Left ventricle myocardium inferior (tissue), 1 donor: ENCODE results near the gene CASZ1. TPM values are rescaled to one million over a fixed set of nuclear protein-coding genes. Genes with fewer than 3 reads are reported as not detected.

Experiments used
- DNase-seq: peaks from one replicate; pipeline ENCODE4 v3.0.0-alpha.2; 2020
- H3K27ac ChIP-seq: fragments of 200-600 bp; replicated peaks from 2 replicates; pipeline ENCODE4 v1.8.0; 2021
- H3K27me3 ChIP-seq: fragments of 200-600 bp; 2 replicates; pipeline ENCODE4 v1.8.0; 2021; ENCODE audit warnings: low read depth
- H3K36me3 ChIP-seq: fragments of 200-600 bp; 2 replicates; pipeline ENCODE4 v1.8.0; 2021
- H3K4me1 ChIP-seq: fragments of 200-600 bp; 2 replicates; pipeline ENCODE4 v1.8.0; 2021
- H3K4me3 ChIP-seq: fragments of 200-600 bp; 2 replicates; pipeline ENCODE4 v1.8.0; 2021; ENCODE audit warnings: mild to moderate bottlenecking, moderate library complexity
- H3K9me3 ChIP-seq: fragments of 200-600 bp; replicated peaks from 2 replicates; pipeline ENCODE4 v1.8.0; 2021
- intact Hi-C: fragments of 100-400 bp; cut with micrococcal nuclease; formaldehyde crosslinking; loops from one replicate; pipeline ENCODE4 v1.11.0; 2022
- total RNA-seq: library from RNA; stranded (reverse); fragmentation: NEBNext Ultra II Directional; extraction: Animal tissue kit (Norgen Biotek cat#: 25700); gene quantifications from one replicate; pipeline ENCODE4 v1.2.1, GENCODE V29; 2021
- TF ChIP-seq, protein P1 (sequence below): fragments of 200-600 bp; IDR thresholded peaks from 2 replicates; pipeline ENCODE4 v1.8.0; 2021; ENCODE audit warnings: antibody characterized with exemption, mild to moderate bottlenecking, borderline replicate concordance
- donor health status: DM: no; HTN: yes; CAD: no; lungs with severe emphysema.

The CASZ1 gene
- total RNA-seq, 1 donor from 2014 or later = 56.3 TPM

DNA sequence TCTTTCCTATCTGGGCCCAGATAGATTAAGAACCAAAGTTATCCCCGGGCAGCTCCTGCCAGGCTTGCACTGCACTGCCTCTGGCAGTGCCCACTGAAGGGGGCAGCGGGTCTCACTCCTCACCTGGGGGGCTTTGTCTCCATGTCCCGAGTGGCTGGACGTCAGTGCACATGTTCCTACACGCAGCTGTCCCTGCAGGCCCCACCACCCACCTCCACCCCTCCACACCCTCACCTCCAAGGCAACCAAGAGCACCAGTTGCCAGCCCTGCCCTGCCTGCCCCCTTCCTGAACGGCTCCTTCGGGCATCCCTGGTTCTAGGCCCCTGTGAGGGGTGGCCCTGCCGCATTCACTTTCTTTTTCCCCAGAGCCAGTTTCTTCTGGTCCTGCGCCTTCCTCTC is 174.5 kb downstream of the CASZ1 start:
- Histone ChIP-seq H3K27ac (no peak overlapping the region), H3K4me3 (no peak overlapping the region), H3K9me3 (no peaks in the 10 kb centered on the region), H3K27me3 (no peaks in the 10 kb centered on the region), H3K4me1 (no peaks in the 10 kb centered on the region), H3K36me3 (peaks cover 48% of the 10 kb centered on the region)
- intact Hi-C loops = no loop called here
- no peak for DNase-seq
- TF ChIP-seq, protein P1, sequence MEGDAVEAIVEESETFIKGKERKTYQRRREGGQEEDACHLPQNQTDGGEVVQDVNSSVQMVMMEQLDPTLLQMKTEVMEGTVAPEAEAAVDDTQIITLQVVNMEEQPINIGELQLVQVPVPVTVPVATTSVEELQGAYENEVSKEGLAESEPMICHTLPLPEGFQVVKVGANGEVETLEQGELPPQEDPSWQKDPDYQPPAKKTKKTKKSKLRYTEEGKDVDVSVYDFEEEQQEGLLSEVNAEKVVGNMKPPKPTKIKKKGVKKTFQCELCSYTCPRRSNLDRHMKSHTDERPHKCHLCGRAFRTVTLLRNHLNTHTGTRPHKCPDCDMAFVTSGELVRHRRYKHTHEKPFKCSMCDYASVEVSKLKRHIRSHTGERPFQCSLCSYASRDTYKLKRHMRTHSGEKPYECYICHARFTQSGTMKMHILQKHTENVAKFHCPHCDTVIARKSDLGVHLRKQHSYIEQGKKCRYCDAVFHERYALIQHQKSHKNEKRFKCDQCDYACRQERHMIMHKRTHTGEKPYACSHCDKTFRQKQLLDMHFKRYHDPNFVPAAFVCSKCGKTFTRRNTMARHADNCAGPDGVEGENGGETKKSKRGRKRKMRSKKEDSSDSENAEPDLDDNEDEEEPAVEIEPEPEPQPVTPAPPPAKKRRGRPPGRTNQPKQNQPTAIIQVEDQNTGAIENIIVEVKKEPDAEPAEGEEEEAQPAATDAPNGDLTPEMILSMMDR = no peak

DNA sequence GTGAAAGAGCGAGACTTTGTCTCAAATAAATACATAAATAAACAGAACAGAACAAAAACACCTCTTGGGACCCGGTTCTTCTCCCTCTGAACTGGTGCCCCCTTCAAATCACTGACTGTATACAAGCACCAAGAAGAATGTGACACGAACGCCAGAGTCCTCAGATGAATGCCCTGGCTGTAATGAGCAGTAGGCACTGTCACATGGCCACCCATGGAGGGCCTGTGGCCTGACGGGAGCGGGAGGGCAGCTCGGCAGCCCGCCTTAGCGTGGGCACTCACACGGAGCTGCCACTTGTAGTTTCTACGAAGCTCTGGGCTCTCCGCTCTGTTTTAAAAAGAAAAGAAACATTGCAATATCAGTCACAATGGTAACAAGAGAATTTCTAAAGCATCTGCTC is 175.7 kb downstream of the CASZ1 start:
- no peaks in the 10 kb centered on the region for H3K4me1 ChIP-seq
- TF ChIP-seq, protein P1 = no peak
- DNase-seq = no peak
- H3K27ac ChIP-seq = no peak overlapping the region
- H3K36me3 ChIP-seq = peaks cover 43% of the 10 kb centered on the region
- no peak overlapping the region for H3K4me3 ChIP-seq
- intact Hi-C loops = no loop called here
- H3K27me3 ChIP-seq = no peaks in the 10 kb centered on the region
- no peaks in the 10 kb centered on the region for H3K9me3 ChIP-seq

DNA sequence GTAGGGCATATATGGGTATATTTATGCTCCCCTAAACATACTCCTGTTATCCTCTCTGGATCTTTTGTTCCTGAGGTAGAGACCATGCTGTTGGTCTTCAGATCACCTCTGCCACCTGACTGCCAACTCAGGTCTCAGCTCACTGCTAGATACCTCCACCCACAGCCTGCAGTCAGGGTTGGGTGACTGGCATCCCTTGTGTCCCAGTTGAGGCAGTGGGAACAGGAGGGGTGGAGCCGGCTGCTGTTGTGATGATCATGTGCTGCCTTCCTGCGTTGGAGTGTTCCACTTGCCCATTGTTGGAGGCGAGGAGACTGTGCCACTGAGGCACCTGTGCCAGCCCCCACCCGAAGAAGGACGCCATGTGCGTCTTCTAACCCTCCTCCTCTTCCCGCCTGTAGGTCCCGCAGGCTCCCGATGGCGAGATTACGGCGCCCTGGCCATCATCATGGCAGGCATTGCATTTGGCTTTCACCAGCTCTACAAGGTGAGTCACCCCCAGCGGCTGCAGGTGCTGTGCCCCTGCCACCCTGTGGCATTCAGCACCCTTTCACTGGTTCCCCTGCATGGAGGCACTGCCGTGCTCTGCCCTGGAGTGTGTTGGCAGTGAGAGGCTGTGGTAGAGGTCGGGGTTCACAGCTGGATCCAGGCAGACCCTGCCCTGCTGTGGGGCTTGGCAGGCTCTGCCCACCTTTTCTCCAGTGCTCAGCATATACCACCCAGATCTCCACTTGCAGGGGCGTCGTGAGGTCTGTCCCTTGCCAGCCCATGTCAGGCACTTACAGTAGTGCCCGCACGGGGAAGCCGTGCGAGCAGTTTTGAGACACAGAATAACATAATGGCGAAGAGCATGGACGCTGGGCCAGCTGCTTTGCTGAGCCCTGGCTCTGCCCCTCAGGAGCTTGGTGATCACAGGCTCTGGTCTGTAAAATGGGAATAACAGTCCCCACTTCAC is 178.2 kb downstream of the CASZ1 start:
- no peak for DNase-seq

DNA sequence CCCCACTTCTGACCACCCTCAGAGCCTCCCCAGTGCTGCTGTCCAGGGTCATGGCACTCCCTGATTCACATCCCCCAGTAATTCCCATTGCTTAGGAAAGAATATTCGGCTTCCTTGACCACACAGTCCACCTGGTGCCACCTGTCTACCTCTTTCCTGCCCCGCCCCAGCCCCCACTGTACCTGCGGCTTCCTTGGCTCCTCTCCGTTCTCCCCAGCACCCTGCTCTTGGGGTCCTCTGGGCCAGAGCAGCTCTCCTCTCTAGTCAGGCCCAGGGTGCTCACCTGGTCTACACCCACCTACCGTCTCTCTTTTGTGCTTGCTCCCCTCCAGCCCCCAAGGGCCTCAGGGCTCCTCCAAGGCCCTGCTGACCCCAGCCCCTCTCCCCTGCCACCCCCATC is 179.1 kb downstream of the CASZ1 start:
- DNase-seq = no peak

More for the DNA sequence above, 178.2 kb downstream of the CASZ1 start:
- Histone ChIP-seq H3K9me3 (no peaks in the 10 kb centered on the region), H3K4me1 (no peaks in the 10 kb centered on the region), H3K27me3 (no peaks in the 10 kb centered on the region), H3K36me3 (peaks cover 24% of the 10 kb centered on the region), H3K4me3 (no peak overlapping the region), H3K27ac (no peak overlapping the region)
- intact Hi-C loops = no loop called here
- TF ChIP-seq, protein P1 = no peak

DNA sequence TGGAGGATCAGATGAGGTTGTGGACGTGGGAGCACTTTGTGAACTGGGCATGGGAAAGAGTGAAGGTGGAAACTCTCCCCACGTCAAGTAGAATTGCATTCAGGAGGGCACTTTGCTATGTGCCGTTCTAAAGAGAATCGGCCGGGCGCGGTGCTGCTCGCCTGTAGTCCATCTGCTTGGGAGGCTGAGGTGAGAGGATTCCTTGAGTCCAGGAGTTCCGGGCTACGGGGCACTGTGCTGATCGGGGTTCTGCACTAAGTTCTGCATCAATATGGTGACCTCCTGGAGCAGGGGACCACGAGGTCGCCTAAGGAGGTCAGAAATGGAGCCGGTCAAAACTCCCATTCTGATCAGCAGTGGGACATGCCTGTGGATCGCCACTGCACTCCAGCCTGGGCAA is 179.8 kb downstream of the CASZ1 start:
- DNase-seq = no peak
- Histone ChIP-seq H3K27me3 (no peaks in the 10 kb centered on the region), H3K9me3 (no peaks in the 10 kb centered on the region), H3K36me3 (peaks cover 13% of the 10 kb centered on the region), H3K4me1 (peaks cover 12% of the 10 kb centered on the region), H3K4me3 (no peak overlapping the region), H3K27ac (no peak overlapping the region)
- TF ChIP-seq, protein P1 = no peak
- intact Hi-C loops = no loop called here

More for the DNA sequence above, 179.1 kb downstream of the CASZ1 start:
- no peaks in the 10 kb centered on the region for H3K27me3 ChIP-seq
- TF ChIP-seq, protein P1 = no peak
- H3K27ac ChIP-seq = no peak overlapping the region
- intact Hi-C loops = no loop called here
- H3K36me3 ChIP-seq = peaks cover 16% of the 10 kb centered on the region
- no peak overlapping the region for H3K4me3 ChIP-seq
- no peaks in the 10 kb centered on the region for H3K9me3 ChIP-seq
- peaks cover 6% of the 10 kb centered on the region for H3K4me1 ChIP-seq
